Thyroid gland (tissue), 4 donors: ENCODE measurements around the gene SCUBE3. TPM values are rescaled to one million over a fixed set of nuclear protein-coding genes. Genes with fewer than 3 reads are reported as not detected.

Experiments
- DNase-seq, 2 donors: peaks; one replicate each; pipeline ENCODE4 v3.0.0-alpha.2; 2019
- H3K27ac ChIP-seq, 3 donors: fragments of 200-600 bp; sonication (generic); 1 replicate in 2 of 3; 2 replicates in 1 of 3; pipeline ENCODE4 v1.5.1; 2016 to 2019; ENCODE audit warnings: mild to moderate bottlenecking in 1 of 3, moderate library complexity in 1 of 3
- H3K27me3 ChIP-seq: fragments of 200-600 bp; sonication (generic); one replicate; pipeline ENCODE4 v1.5.1; 2019
- H3K36me3 ChIP-seq, 2 donors: fragments of 200-600 bp; sonication (generic); one replicate each; pipeline ENCODE4 v1.5.1; 2016 to 2019
- H3K4me1 ChIP-seq, 2 donors: fragments of 200-600 bp; sonication (generic); one replicate each; pipeline ENCODE4 v1.5.1; 2017 to 2019
- H3K4me3 ChIP-seq, 3 donors: fragments of 200-600 bp; sonication (generic); replicated peaks in 1 of 3; 1 replicate in 2 of 3; 2 replicates in 1 of 3; pipeline ENCODE4 v1.5.1; 2016; ENCODE audit warnings: mild to moderate bottlenecking in 1 of 3
- H3K9me3 ChIP-seq: fragments of 200-600 bp; sonication (generic); one replicate; pipeline ENCODE4 v1.5.1; 2017
- CTCF ChIP-seq, 6 experiments: fragments of 200-600 bp in 3 of 6; fragments of 450-650 bp in 3 of 6; sonication (generic) in 3 of 6; IDR thresholded peaks; one replicate each; pipeline ENCODE4 v1.5.1; 2016 to 2019; ENCODE audit warnings: antibody characterized with exemption in 6 of 6, mild to moderate bottlenecking in 2 of 6, inconsistent platforms in 1 of 6, moderate library complexity in 1 of 6
- POLR2A ChIP-seq, 2 donors: fragments of 450-650 bp; IDR thresholded peaks; one replicate each; pipeline ENCODE4 v1.6.1; 2017; ENCODE audit warnings: antibody characterized with exemption in 2 of 2, mild to moderate bottlenecking in 2 of 2, moderate library complexity in 1 of 2
- WGBS, 2 donors: methylation state at CpG; one replicate each; pipeline ENCODE4 v1.1.5; 2017; 5-methylcytosine and 5-hydroxymethylcytosine counted together
- intact Hi-C: fragments of 100-400 bp; cut with DNase I; formaldehyde crosslinking; loops from one replicate; pipeline ENCODE4 v1.15.1; 2023
- total RNA-seq, 4 donors: library from RNA; depleted of rRNA; stranded (reverse); fragments of >200 nt; gene quantifications; one replicate each; pipeline ENCODE4 v1.2.3, GENCODE V29; 2016

SCUBE3 gene
- total RNA-seq, 4 donors from 2014 or later = 45.5 to 119 (median 66.3) TPM

DNA sequence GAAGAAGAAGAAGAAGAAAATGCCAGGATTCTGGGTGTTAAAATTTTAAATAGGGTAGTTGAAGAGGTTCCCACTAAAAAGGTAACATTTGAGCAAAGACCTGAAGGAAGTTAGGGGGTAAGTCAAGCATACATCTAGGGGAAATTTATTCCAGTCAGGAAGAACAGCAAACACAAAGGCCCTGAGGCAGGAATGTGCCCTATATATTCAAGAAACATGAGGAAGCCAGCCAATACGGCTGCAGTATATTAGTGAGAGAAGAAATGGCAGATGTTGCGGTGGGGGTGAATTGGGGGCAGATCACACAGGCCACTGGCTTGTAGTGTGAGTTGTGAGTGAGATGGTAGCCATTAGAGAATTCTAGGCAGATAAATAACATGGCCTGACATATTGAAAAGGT, 51.8 kb downstream of the SCUBE3 start:
- H3K36me3 ChIP-seq = no peaks in the 10 kb centered on the region
- no peak for DNase-seq
- no peak for TF ChIP-seq CTCF (IDR thresholded peaks at IDR 0.05)
- TF ChIP-seq POLR2A (IDR thresholded peaks at IDR 0.05) = no peak
- no peaks in the 10 kb centered on the region for H3K9me3 ChIP-seq
- intact Hi-C loops = no loop called here
- 94 to 96% methylated on average over 2 of the region's 2 CpGs for WGBS, 2 donors
- no peak overlapping the region for H3K27ac ChIP-seq
- H3K27me3 ChIP-seq = no peaks in the 10 kb centered on the region
- peaks cover 16 to 34% of the 10 kb centered on the region in 2 donors for H3K4me1 ChIP-seq
- H3K4me3 ChIP-seq = no peak overlapping the region

DNA sequence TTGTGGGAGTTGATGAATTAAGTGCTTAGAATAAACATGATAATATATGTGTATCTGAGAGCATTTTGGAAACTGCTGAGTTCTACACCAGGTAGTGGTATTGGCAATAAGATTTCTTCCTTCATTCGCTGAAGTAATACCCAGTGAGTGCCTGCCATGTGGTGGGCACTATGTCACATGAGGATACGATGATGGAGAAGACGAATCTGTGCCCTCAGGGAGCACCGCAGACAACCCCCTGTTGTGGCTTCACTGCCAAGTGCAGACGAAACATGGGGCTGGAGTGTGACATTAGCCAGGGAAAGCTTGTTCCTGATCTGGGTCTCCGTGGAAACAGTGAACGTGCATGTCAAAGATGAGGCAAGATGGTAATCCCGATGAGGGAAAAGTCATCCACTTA, 53.7 kb downstream of the SCUBE3 start:
- Histone ChIP-seq H3K4me1 (peaks cover 15 to 26% of the 10 kb centered on the region in 2 donors), H3K4me3 (no peak overlapping the region), H3K36me3 (no peaks in the 10 kb centered on the region), H3K9me3 (no peaks in the 10 kb centered on the region), H3K27ac (no peak overlapping the region), H3K27me3 (no peaks in the 10 kb centered on the region)
- intact Hi-C loops = no loop called here
- no peak for DNase-seq
- no peak for TF ChIP-seq POLR2A (IDR thresholded peaks at IDR 0.05)
- no peak for TF ChIP-seq CTCF (IDR thresholded peaks at IDR 0.05)
- 94 to 95% methylated on average over 8 of the region's 8 CpGs for WGBS, 2 donors

DNA sequence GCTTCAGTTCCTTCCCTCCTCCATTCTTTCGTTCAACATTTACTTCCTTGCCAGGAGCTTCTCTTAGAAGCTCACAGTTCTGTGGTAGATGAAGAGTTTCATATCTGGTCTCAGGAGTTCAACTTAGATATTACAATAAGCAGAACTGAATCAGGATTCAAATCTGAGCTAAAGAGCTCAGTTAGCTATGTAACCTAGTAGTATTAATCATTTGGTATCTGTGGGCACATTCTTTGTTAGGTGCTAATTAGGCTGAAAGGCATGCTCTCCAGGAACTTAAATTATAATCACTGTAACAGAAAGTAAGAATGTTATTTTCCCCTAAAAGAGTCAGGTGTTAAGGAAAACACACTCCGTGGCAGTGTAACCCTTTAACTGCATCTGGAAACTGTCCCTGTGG, 54.1 kb downstream of the SCUBE3 start:
- Histone ChIP-seq H3K4me3 (no peak overlapping the region), H3K36me3 (no peaks in the 10 kb centered on the region), H3K4me1 (peaks cover 17 to 22% of the 10 kb centered on the region in 2 donors), H3K27ac (no peak overlapping the region), H3K9me3 (no peaks in the 10 kb centered on the region), H3K27me3 (no peaks in the 10 kb centered on the region)
- TF ChIP-seq POLR2A (IDR thresholded peaks at IDR 0.05) = no peak
- TF ChIP-seq CTCF (IDR thresholded peaks at IDR 0.05) = no peak
- no peak for DNase-seq
- intact Hi-C loops = no loop called here
- 66 to 67% methylated on average over 2 of the region's 2 CpGs for WGBS, 2 donors

DNA sequence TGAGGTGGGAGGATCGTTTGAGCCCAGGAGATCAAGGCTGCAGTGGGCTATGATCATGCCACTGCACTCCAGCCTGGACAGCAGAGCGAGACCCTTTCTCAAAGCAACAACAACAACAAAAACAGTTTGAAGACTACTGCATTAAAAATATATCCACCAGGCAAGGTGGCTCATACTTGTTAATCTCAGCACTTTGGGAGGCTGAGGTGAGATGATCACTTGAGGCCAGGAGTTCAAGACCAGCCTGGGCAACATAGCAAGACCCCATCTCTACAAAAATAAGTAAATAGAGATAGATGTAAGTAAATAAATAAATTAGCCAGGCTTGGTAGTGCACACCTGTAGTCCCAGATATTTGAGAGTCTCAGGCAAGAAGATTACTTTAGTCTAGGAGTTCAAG, 58.2 kb downstream of the SCUBE3 start:
- Histone ChIP-seq H3K9me3 (no peaks in the 10 kb centered on the region), H3K27me3 (no peaks in the 10 kb centered on the region), H3K36me3 (no peaks in the 10 kb centered on the region), H3K27ac (no peak overlapping the region), H3K4me3 (no peak overlapping the region), H3K4me1 (peaks cover 4 to 11% of the 10 kb centered on the region in 2 donors)
- WGBS, 2 donors = 91 to 97% methylated on average over 2 of the region's 2 CpGs
- intact Hi-C loops = no loop called here
- TF ChIP-seq POLR2A (IDR thresholded peaks at IDR 0.05) = no peak
- no peak for DNase-seq

DNA sequence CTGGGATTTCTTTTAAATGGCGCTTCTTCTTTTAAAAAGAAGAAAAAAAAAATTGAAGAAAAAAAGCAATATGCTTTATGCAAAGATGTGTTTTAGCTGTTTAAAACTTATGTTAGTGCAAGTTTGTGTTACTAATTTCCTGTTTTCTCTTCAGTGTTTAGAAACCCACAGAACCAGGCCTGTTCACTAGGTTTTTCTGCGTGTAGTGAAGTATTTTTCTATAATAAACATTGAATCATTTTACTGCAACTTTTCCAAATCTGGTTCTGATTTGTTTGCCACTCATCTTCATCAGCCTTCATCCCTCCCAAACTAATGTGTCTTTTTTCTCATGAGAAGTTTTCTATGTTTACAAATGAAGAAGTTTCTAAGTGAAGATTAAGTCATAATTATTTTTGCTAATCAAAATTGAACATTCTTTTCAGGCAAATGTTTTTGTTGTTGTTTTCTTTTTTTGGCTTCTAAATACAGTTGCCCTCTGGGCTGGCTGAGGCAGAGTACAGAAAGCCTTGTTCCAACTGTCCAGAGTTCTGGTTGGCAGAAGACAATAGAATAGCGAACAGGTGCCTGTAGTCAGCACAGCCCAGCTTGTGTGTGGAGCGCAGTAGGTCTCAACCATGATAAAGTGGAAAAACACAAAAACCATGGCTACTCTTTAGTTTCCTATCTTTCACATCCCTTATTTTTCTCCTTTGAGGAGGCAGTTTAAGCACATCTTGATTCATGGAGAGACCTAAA, 60.2 kb downstream of the SCUBE3 start:
- 88 to 89% methylated on average over 4 of the region's 4 CpGs for WGBS, 2 donors
- Histone ChIP-seq H3K9me3 (no peaks in the 10 kb centered on the region), H3K36me3 (no peaks in the 10 kb centered on the region), H3K4me1 (peaks cover 6 to 11% of the 10 kb centered on the region in 2 donors), H3K4me3 (no peak overlapping the region), H3K27ac (no peak overlapping the region), H3K27me3 (no peaks in the 10 kb centered on the region)
- DNase-seq = no peak
- no peak for TF ChIP-seq POLR2A (IDR thresholded peaks at IDR 0.05)
- TF ChIP-seq CTCF (IDR thresholded peaks at IDR 0.05) = no peak
- intact Hi-C loops = no loop called here
